Loucy (cell line): ENCODE results near the gene AGXT2.

ENCODE experiments used
- CTCF ChIP-seq: fragments of 200-600 bp; sonication (generic); conservative IDR thresholded peaks from 2 replicates; pipeline ENCODE4 v1.5.1; 2014; ENCODE audit warnings: mild to moderate bottlenecking, antibody characterized with exemption, low read length
- EZH2phosphoT487 ChIP-seq: fragments of 200-600 bp; IDR thresholded peaks from 2 replicates; pipeline ENCODE4 v1.6.1; 2018; ENCODE audit warnings: antibody characterized with exemption, mild to moderate bottlenecking, moderate library complexity, borderline replicate concordance

- TF ChIP-seq EZH2phosphoT487 (no peak), CTCF (peak; percentile 34)
Measured at GRCh38 chr5:35030426-35031100, 17.2 kb downstream of the AGXT2 start.
